ENCODE data around the gene CPM.
"Not testable (repeated sequence)": the region's sequence is repeated elsewhere in the genome, so short reads cannot be mapped to it uniquely, and the experiment has no call there.

CPM gene

GRCh38 chr12:68878283-68878682 is 54.7 kb downstream of the CPM start:
- no peak for DNase-seq (ENCODE audit: low read depth)

GRCh38 chr12:68877583-68877982 is 55.4 kb downstream of the CPM start:
- no peak for DNase-seq (ENCODE audit: low read depth)

DNA sequence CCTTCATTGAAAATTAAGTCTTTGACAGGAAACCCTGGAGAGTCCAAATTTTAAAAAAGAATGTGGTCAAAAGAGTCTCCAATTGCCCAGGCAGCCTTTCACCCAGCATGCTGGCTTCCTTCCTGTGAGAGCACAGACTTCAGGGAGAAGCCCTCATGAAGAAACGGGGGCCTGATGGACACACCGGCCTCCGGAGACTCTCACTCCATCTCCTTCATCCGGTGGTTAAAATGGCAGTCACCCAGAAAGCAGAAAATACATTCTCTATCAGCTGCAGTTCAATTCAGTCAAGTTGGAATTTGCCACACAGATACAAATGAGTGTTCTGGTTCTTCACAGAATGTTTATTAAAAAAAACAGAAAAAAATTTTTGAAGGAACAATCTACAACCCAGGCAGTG is 56.5 kb downstream of the CPM start:
- DNase-seq (ENCODE audit: low read depth) = no peak

GRCh38 chr12:68873316-68873715 is 59.7 kb downstream of the CPM start:
- no peak for DNase-seq (ENCODE audit: low read depth)

GRCh38 chr12:68871921-68872320 is 61.0 kb downstream of the CPM start:
- DNase-seq (ENCODE audit: low read depth) = no peak

DNA sequence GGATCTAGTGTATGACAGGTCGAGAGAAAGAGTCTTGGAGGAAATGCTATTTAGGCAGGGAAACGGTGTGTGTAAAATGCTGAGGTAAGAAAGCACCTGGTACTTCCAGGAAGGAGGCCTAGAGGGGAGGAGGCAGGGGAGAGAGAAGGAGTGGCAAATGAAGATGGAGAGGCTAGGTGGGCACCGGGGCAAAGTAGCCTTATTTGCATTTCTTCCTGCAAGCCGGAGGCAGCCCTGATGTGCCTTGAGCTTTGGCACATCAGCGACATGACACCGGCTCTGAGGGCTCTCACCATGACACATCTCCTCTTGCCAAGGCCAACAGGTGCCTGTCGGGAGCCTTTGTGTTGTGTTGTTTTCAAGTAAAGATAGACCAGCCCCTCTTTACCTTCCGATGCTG is 61.6 kb downstream of the CPM start:
- DNase-seq (ENCODE audit: low read depth) = no peak

GRCh38 chr12:68870443-68870842 is 62.5 kb downstream of the CPM start:
- DNase-seq (ENCODE audit: low read depth) = no peak

GRCh38 chr12:68870011-68870410 is 63.0 kb downstream of the CPM start:
- DNase-seq (ENCODE audit: low read depth) = no peak

GRCh38 chr12:68868043-68868790 is 64.8 kb downstream of the CPM start:
- no peak for DNase-seq (ENCODE audit: low read depth)

- no peak for DNase-seq (ENCODE audit: low read depth)
Observed at GRCh38 chr12:68867606-68868005, 65.4 kb downstream of the CPM start.

DNA sequence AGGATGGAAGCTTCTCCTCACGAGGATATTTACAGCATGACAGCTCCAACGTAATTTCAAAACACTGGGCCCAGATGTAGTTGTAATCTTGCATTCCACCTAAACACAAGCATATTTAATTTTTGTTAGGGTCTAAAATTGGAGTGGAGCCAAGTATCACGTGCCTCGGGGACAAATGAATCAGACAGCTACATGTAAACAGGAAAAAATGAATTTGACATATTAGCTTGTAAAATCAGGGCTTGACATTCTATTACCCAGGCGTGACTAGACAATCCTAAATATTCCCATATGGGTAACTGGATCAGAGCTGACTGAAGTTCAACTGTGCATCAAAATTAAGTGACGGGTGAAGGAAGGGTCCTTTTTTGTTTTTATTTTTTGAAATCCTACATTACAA is 66.0 kb downstream of the CPM start:
- DNase-seq (ENCODE audit: low read depth) = no peak

DNA sequence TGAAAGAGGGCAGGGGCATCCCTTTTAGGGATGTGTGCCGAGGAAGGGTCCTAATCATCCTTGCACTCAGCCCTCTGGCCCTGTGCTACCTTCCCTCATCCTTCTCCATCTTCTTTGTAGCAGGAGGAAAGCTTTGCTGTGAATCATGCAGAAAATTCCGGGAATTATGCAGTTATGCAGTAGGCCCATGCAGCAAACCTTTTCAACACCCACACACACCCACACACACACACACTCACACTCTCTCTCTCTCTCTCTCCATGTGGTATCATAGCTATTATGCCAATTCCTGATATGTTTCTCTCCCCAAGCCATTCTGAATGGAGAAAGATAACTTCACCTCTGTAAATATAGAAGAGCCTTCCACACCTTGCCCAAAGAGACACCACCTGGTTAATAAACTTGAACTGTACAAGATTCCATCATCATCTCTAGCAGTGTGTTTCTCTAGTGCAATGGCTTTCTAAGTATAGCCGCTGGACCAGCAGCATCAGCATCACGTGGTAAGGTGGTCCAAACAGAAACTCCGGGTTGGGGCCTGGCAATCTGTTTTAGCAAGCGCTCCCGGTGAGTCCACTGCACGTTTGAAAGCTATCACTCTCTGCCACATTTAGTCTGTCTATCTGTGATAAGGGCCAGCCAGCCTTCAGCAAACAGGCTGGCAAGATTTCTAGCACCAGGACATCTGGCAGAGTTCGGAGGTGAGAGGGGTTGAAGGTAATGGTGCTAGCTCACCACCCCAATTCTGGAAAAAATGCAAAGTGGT is 67.4 kb downstream of the CPM start:
- no peak for DNase-seq (ENCODE audit: low read depth)

GRCh38 chr12:68864604-68865003 is 68.4 kb downstream of the CPM start:
- no peak for DNase-seq (ENCODE audit: low read depth)

- DNase-seq (ENCODE audit: low read depth) = not testable (repeated sequence)
Observed at GRCh38 chr12:68863886-68864454, 69.0 kb downstream of the CPM start.

GRCh38 chr12:68863109-68863770 is 69.7 kb downstream of the CPM start:
- no peak for DNase-seq (ENCODE audit: low read depth)

DNA sequence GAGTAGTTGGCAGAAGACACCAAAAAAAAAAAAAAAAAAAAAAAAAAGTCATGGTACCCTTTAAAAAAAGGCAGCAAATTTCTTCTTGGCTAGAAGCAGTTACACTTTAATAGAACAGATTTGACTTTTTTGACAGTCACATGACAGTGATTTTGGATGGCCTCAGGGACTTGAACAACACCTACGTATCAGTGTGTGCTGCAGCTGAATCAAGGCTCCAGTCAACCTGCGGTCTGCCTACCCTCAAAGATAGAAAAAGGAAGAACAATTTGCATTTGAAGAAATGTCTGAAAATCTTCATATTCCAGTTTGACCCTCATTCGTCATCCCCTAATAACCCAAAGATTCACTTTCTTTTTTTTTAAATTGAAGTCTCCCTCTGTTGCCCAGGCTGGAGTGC is 71.1 kb downstream of the CPM start:
- DNase-seq (ENCODE audit: low read depth) = no peak

GRCh38 chr12:68856510-68856909 is 76.5 kb downstream of the CPM start:
- no peak for DNase-seq (ENCODE audit: low read depth)

- DNase-seq (ENCODE audit: low read depth) = no peak
Observed at GRCh38 chr12:68855771-68856170, 77.2 kb downstream of the CPM start.

DNA sequence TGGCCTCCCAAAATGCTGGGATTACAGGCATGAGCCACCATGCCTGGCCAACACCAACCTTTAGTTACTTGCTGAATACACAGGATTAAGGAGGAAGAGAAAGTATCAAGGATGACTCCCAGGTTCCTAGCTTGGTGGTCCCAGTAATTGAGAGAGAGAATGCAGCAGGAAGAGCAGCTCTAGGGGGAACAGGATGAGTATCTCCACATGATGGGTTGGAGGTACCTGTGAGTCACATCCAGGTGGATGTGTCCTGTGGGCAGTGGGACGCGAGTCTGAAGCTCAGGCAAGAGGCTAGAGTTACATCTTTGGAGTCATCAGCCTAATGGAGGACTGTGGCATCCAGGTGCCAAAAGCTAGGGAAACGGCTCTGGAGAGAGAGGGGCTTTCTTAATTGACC is 77.9 kb downstream of the CPM start:
- DNase-seq (ENCODE audit: low read depth) = no peak

DNA sequence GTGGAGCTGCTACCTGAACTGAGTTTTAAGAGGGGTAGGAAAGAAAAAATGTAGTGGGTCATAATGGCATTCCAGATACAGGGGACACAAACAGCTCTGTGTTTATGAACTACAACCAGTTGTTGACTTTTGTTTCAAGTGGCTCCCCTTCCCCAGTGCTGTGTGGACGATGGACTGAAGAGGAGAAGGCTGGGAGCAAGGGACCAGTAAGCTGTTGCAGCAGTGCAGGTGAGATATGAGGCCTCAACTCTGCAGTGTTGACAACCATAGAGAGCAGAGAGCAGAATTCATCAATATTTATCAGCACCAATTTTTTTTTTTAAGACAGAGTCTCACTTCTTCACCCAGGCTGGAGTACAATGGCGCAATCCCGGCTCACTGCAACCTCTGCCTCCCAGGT is 78.4 kb downstream of the CPM start:
- no peak for DNase-seq (ENCODE audit: low read depth)

DNA sequence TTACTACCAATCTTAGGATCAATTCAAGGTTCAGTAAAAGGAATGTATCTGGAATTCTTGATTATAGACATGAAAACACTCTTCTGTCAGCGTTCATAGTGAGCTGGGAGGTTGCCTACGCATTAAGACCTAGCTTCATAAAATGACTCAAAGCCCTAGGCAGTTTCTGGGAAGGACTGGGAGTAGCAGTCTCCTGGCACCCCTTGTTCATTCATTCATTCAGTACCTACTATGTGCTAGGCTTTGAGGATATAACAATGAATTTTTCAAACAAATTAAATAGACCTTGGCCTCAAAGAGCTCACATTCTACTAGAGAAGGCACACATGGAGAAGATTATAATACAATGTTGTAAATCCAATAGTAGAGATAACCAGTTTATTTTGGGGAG is 78.9 kb downstream of the CPM start:
- no peak for DNase-seq (ENCODE audit: low read depth)

DNA sequence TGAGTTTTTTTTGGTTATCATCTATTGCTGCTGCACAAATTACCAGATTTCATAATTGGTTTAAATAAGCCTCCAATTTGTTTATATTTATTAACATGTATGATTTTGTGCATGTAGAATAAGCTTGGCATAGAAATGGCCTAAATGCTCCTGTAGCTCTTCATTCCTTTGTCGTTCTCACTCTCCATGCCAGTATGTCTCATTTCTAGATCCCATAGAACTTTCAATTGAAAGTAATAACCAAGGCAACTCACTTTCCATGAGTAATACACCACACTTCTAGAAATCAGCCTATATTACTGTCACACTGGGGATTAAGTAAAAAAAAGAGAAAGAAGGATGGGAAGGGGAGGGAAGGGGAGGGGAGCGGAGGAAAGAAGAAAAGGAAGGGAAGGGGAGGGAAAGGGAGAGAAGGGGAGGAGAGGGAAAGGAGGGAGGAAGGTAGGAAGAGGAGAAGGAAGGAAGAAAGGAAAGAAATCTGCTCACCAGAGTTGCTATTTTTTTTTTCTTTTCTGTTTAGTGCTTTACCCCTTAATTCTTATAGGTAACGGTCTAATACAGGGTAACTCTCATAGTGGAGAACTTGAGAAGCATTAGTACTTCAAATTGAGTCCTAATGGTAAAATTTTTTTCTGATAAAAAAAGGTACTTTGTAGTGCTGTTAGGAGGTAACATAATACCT is 79.4 kb downstream of the CPM start:
- no peak for DNase-seq (ENCODE audit: low read depth)
